Ramos (cell line): ENCODE results near the gene USP5.
"Not testable (repeated sequence)": the region's sequence is repeated elsewhere in the genome, so short reads cannot be mapped to it uniquely, and the experiment has no call there.

ENCODE experiments used
- in situ Hi-C: fragments of 300-500 bp; cut with MboI; formaldehyde crosslinking; loops from one replicate; pipeline ENCODE4 v1.14.3; 2022; ENCODE audit warnings: low sequenced_read_pairs; ENCODE audit not compliant: unreplicated experiment

Gene USP5

GRCh38 chr12:6879824-6880223, 27.9 kb downstream of the USP5 start:
- in situ Hi-C loops: not testable (repeated sequence)

- in situ Hi-C loops: no loop called here
These were observed 31.3 kb downstream of the USP5 start for GRCh38 chr12:6883252-6883651.

- in situ Hi-C loops: no loop called here
These were observed 31.7 kb downstream of the USP5 start for GRCh38 chr12:6883683-6884082.

GRCh38 chr12:6884539-6884938, 32.6 kb downstream of the USP5 start:
- in situ Hi-C loops: no loop called here

- in situ Hi-C loops: not testable (repeated sequence)
These were observed 34.5 kb downstream of the USP5 start for GRCh38 chr12:6886206-6886999.

- in situ Hi-C loops: no loop called here
These were observed 35.5 kb downstream of the USP5 start for GRCh38 chr12:6887460-6887859.

GRCh38 chr12:6888360-6888759, 36.4 kb downstream of the USP5 start:
- in situ Hi-C loops: no loop called here

GRCh38 chr12:6888794-6889193, 36.8 kb downstream of the USP5 start:
- in situ Hi-C loops: not testable (repeated sequence)

- in situ Hi-C loops: not testable (repeated sequence)
These were observed 38.0 kb downstream of the USP5 start for GRCh38 chr12:6889775-6890573.

- in situ Hi-C loops: no loop called here
These were observed 39.1 kb downstream of the USP5 start for GRCh38 chr12:6890789-6891645.

GRCh38 chr12:6891646-6892001, 39.7 kb downstream of the USP5 start:
- in situ Hi-C loops: no loop called here

- in situ Hi-C loops: not testable (repeated sequence)
These were observed 40.7 kb downstream of the USP5 start for GRCh38 chr12:6892683-6893082.

GRCh38 chr12:6894321-6894720, 42.4 kb downstream of the USP5 start:
- in situ Hi-C loops: no loop called here

GRCh38 chr12:6896846-6897435, 45.0 kb downstream of the USP5 start:
- in situ Hi-C loops: no loop called here

- in situ Hi-C loops: no loop called here
These were observed 47.5 kb downstream of the USP5 start for GRCh38 chr12:6899427-6899826.

- in situ Hi-C loops: no loop called here
These were observed 48.0 kb downstream of the USP5 start for GRCh38 chr12:6899837-6900519.

- in situ Hi-C loops: no loop called here
These were observed 50.5 kb downstream of the USP5 start for GRCh38 chr12:6902448-6902847.

- in situ Hi-C loops: no loop called here
These were observed 51.8 kb downstream of the USP5 start for GRCh38 chr12:6903722-6904121.
